MM.1S (cell line): Measurements from ENCODE around the gene PAM16.

Source experiments
- DNase-seq: peaks from one replicate; pipeline ENCODE4 v3.0.0-alpha.2; 2015
- H2AFZ ChIP-seq: fragments of 300-600 bp; sonication (generic); 2 replicates; pipeline ENCODE4 v1.6.0; 2016; ENCODE audit warnings: antibody characterized with exemption, low read length
- H3F3A ChIP-seq: fragments of 300-600 bp; sonication (generic); 2 replicates; pipeline ENCODE4 v1.6.1; 2016; ENCODE audit warnings: mild to moderate bottlenecking, antibody characterized with exemption, low read length, moderate library complexity, mixed read lengths; ENCODE audit not compliant: insufficient read depth
- H3K27ac ChIP-seq: fragments of 300-600 bp; sonication (generic); 2 replicates; pipeline ENCODE4 v1.5.1; 2016; ENCODE audit warnings: mild to moderate bottlenecking, low read length
- H3K27me3 ChIP-seq: fragments of 300-600 bp; sonication (generic); replicated peaks from 2 replicates; pipeline ENCODE4 v1.6.0; 2016; ENCODE audit warnings: low read length; ENCODE audit not compliant: insufficient read depth
- H3K36me3 ChIP-seq: fragments of 300-600 bp; sonication (generic); replicated peaks from 2 replicates; pipeline ENCODE4 v1.6.1; 2016; ENCODE audit warnings: mild to moderate bottlenecking, low read length, mixed read lengths; ENCODE audit not compliant: insufficient read depth
- H3K4me1 ChIP-seq: fragments of 300-600 bp; sonication (generic); 2 replicates; pipeline ENCODE4 v1.6.1; 2016; ENCODE audit warnings: low read length, mixed read lengths
- H3K4me2 ChIP-seq: fragments of 300-600 bp; sonication (generic); 2 replicates; pipeline ENCODE4 v1.6.0; 2016; ENCODE audit warnings: low read depth, low read length
- H3K4me3 ChIP-seq: fragments of 300-600 bp; sonication (generic); 2 replicates; pipeline ENCODE4 v1.5.1; 2016; ENCODE audit warnings: low read length, mixed read lengths
- H3K79me2 ChIP-seq: fragments of 300-600 bp; sonication (generic); 2 replicates; pipeline ENCODE4 v1.6.1; 2016; ENCODE audit warnings: mixed run types, low read length, mixed read lengths
- H3K9ac ChIP-seq: fragments of 300-600 bp; sonication (generic); 2 replicates; pipeline ENCODE4 v1.6.1; 2016; ENCODE audit warnings: low read length, mixed read lengths
- H3K9me2 ChIP-seq: fragments of 300-600 bp; sonication (generic); replicated peaks from 2 replicates; pipeline ENCODE4 v1.6.1; 2016; ENCODE audit warnings: mild to moderate bottlenecking, low read length, mixed read lengths; ENCODE audit not compliant: insufficient read depth
- H3K9me3 ChIP-seq: fragments of 300-600 bp; sonication (generic); replicated peaks from 2 replicates; pipeline ENCODE4 v1.6.1; 2016; ENCODE audit warnings: mild to moderate bottlenecking, low read length, mixed read lengths; ENCODE audit not compliant: insufficient read depth
- H4K20me1 ChIP-seq: fragments of 300-600 bp; sonication (generic); 2 replicates; pipeline ENCODE4 v1.6.1; 2016; ENCODE audit warnings: mild to moderate bottlenecking, low read length, moderate library complexity, mixed read lengths; ENCODE audit not compliant: insufficient read depth
- EZH2 ChIP-seq: fragments of 300-600 bp; sonication (generic); optimal IDR thresholded peaks from 2 replicates; pipeline ENCODE3; 2017; ENCODE audit warnings: low read depth, mild to moderate bottlenecking, antibody characterized with exemption, low read length, mixed read lengths
- EZH2phosphoT487 ChIP-seq: fragments of 300-600 bp; sonication (generic); IDR thresholded peaks from 2 replicates; pipeline ENCODE4 v1.6.1; 2018; ENCODE audit warnings: antibody characterized with exemption, low read length
- TF ChIP-seq, protein P1 (sequence below): fragments of 300-600 bp; sonication (generic); IDR thresholded peaks from 2 replicates; pipeline ENCODE4 v1.5.1; 2016; ENCODE audit warnings: antibody characterized with exemption, low read length, mixed read lengths

PAM16 gene

DNA sequence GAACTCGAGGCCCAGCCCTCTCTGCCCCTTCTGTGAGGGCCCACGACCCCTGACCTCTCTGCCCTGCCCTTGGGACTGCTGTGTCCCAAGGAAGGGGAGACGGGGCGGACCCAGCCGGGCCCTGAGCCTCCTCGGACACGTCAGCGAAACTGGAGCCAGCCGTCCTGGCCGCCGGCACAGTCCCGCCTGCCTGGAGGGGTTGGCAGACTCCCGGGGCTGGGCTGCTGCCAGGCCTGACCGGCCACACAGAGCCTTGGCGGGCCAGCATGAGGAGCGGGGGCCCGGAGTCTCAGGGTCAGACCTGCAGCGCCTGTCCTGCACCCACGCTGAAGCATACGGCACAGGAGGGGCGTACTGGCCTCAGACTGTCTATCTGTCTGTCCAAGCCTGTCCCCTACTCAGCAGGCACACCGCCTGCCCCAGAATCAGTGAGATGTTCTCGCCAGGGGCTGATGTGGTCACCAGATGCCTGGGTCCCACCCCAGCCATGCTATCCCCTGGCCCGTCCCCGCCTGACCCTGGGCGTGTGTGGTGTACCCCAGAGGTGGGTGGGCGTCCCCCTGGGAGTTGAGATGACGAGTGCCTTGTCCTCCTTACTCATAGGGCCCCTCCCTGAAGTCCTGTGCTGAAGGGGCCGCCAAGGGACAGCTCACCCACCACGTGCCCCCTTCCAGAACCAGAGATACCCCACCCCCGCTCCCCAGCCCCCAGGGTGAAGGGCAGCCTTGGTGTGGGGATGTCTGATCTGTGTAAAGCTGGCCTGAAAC lies 25.2 kb upstream of the PAM16 start:
- peaks cover 4% of the 10 kb centered on the region; the same call in 1 of the 2 replicates for H3K79me2 ChIP-seq
- no peak overlapping the region for H3K9ac ChIP-seq
- H3K4me3 ChIP-seq: no peak overlapping the region
- no peak for DNase-seq
- H4K20me1 ChIP-seq: no peaks in the 10 kb centered on the region
- no peaks in the 10 kb centered on the region for H3K9me2 ChIP-seq
- no peak overlapping the region for H3K4me2 ChIP-seq
- H3K27me3 ChIP-seq: no peaks in the 10 kb centered on the region
- no peaks in the 10 kb centered on the region for H3F3A ChIP-seq
- TF ChIP-seq EZH2phosphoT487 (no peak), EZH2 (no peak)
- TF ChIP-seq, protein P1, sequence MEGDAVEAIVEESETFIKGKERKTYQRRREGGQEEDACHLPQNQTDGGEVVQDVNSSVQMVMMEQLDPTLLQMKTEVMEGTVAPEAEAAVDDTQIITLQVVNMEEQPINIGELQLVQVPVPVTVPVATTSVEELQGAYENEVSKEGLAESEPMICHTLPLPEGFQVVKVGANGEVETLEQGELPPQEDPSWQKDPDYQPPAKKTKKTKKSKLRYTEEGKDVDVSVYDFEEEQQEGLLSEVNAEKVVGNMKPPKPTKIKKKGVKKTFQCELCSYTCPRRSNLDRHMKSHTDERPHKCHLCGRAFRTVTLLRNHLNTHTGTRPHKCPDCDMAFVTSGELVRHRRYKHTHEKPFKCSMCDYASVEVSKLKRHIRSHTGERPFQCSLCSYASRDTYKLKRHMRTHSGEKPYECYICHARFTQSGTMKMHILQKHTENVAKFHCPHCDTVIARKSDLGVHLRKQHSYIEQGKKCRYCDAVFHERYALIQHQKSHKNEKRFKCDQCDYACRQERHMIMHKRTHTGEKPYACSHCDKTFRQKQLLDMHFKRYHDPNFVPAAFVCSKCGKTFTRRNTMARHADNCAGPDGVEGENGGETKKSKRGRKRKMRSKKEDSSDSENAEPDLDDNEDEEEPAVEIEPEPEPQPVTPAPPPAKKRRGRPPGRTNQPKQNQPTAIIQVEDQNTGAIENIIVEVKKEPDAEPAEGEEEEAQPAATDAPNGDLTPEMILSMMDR: no peak
- H3K36me3 ChIP-seq: no peaks in the 10 kb centered on the region
- no peak overlapping the region for H2AFZ ChIP-seq
- no peaks in the 10 kb centered on the region for H3K9me3 ChIP-seq
- no peak overlapping the region for H3K27ac ChIP-seq
- H3K4me1 ChIP-seq: no peaks in the 10 kb centered on the region

DNA sequence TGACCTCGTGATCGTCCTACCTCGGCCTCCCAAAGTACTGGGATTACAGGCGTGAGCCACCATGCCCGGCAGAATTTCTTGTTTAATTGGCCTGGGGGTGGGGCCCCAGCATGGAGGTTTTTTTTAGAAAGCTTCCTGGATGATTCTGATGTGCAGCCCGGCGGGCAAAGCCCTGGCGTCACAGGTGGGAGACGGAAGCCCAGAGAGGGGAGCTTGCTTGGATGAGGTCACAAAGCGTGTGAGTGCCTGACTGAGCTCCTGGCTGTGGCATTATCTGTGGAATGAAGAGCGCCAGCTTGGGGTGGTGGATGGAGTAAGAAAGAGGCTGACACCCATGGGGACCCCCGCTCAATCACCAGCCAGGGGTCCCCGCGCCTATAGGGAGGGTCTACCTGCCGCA lies 24.6 kb upstream of the PAM16 start:
- Histone ChIP-seq H2AFZ (no peak overlapping the region), H4K20me1 (no peaks in the 10 kb centered on the region), H3K36me3 (no peaks in the 10 kb centered on the region), H3F3A (no peaks in the 10 kb centered on the region), H3K9me2 (no peaks in the 10 kb centered on the region), H3K9ac (no peak overlapping the region), H3K27ac (no peak overlapping the region), H3K9me3 (no peaks in the 10 kb centered on the region), H3K4me3 (no peak overlapping the region), H3K4me1 (no peaks in the 10 kb centered on the region), H3K4me2 (no peak overlapping the region), H3K79me2 (peaks cover 8% of the 10 kb centered on the region), H3K27me3 (no peaks in the 10 kb centered on the region)
- DNase-seq: no peak
- TF ChIP-seq EZH2phosphoT487 (no peak), EZH2 (no peak)
- TF ChIP-seq, protein P1: no peak

DNA sequence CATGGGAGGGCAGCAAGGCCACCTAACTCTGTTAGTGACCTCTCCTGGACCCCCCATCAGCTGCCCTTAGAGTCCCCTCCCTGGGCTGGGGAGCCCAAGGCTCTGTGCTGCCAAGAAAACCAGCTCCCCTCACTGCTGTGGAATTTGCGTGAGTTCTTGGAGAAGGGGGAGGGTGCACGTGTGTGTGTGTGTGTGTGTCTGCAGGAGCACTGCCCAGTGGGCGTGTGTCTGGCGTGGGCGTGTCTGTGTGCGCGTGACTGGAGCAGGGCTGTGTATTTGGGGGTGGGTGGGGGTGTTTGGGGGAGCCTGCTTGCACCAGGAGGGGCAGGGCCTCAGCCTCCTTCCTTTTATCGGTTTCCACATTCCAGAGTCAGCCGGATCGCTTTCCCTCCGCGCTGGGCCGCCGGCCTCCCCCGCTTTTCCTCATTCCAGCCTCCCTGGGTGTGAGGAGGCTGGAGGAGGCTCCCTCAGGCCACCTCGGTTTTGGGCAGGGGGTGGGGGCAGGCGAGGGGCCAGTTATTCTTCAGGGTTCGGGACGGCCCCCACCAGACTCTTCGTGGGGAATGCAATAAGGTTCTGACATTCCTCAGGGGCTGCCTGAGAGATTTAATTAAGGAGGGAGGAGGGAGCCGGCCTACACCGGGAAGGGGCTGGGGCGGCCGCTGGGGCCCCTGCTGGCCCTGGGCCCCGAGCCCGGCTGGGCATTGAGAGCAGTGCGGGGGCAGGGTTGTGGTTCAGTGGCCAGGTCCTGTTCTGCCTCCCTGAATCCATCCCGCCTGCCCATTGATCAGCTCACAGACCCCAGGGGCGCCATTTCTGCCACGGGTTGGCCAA lies 23.0 kb upstream of the PAM16 start:
- no peaks in the 10 kb centered on the region for H3K9me2 ChIP-seq
- TF ChIP-seq EZH2 (no peak), EZH2phosphoT487 (no peak)
- TF ChIP-seq, protein P1: no peak
- no peaks in the 10 kb centered on the region for H3K9me3 ChIP-seq
- no peak overlapping the region for H3K4me2 ChIP-seq
- H3K27ac ChIP-seq: no peak overlapping the region
- no peak overlapping the region for H3K4me3 ChIP-seq
- H3K9ac ChIP-seq: no peak overlapping the region
- no peak for DNase-seq
- no peaks in the 10 kb centered on the region for H3K27me3 ChIP-seq
- H4K20me1 ChIP-seq: no peaks in the 10 kb centered on the region
- H3K36me3 ChIP-seq: no peaks in the 10 kb centered on the region
- peaks cover 12% of the 10 kb centered on the region for H3K79me2 ChIP-seq
- no peaks in the 10 kb centered on the region for H3F3A ChIP-seq
- H2AFZ ChIP-seq: no peak overlapping the region
- no peaks in the 10 kb centered on the region for H3K4me1 ChIP-seq
